ENCODE data around the gene SETD3.

SETD3 gene

DNA sequence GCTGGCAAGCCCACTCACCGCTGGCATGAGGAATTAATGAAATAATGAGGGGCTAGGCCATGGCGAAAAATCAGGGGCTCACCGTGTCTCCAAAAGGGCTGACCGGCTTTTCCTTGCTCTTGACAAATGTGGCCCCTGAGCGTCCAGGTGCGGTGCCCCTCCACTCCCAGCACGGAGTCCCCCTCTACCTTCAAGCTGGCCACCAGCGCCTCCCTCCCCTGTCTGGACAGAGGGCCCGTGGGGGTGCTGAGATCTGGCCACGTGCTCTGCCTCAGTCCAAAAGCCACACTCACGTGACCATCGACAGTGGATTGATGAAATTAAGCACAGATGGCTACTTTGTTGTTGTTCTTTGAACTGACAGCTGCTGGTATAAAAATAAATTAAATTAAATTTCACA lies 129.9 kb downstream of the SETD3 start:
- TF ChIP-seq POLR2AphosphoS5 (IDR thresholded peaks at IDR 0.05; ENCODE audit: low read depth, low read length) (no peak), REST (IDR thresholded peaks at IDR 0.05; ENCODE audit: insufficient read depth in 1 of 2, low read depth in 2 of 2, low read length in 2 of 2) (no peak), TAF1 (IDR thresholded peaks at IDR 0.05; ENCODE audit: borderline replicate concordance, insufficient read depth, low read length) (no peak), FOXP2 (optimal IDR thresholded peaks at IDR 0.05; ENCODE audit: borderline replicate concordance, extremely low read depth, extremely low read length, insufficient read depth) (no peak), SIN3A (IDR thresholded peaks at IDR 0.05; ENCODE audit: borderline replicate concordance, insufficient read depth, low read length) (no peak)

DNA sequence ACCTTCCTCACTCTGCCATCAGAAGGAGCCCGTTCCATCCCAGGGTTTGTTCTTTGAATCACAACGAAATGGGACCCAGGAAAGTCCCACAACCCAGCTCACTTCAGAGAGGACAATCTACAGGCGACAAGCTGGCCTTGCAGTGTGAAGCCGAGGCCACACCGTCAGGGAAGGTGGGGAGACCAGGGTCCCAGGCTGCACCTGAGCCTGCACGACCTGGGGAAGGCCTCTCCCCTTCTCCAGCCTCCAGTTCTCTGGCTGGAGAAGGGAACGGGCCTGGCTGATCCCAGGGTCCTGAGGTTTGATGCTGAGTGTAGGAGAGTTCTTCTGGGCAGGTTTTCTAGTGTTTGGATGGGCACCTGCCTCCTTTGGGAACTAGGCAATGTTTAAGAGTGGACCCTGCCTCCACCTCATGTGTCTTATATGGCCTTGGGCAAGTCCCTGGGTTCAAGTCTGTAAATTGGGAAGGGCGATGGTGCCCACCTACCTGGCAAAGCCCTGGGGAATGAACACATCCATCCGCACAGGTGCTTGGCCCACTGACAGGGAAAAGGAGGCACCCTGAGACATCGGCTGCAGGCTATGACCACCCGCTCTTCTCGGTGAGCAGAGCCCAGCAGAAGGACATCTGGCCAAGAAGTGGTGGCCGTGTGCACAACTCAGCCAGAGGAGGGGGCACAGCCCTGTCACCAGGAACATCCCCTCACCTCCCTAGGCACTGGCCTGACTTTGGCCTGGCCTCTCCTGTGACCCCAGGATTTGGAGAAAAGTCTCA lies 130.8 kb downstream of the SETD3 start:
- no peak for TF ChIP-seq POLR2AphosphoS5 (IDR thresholded peaks at IDR 0.05; ENCODE audit: low read depth, low read length)
- TF ChIP-seq TAF1 (IDR thresholded peaks at IDR 0.05; ENCODE audit: borderline replicate concordance, insufficient read depth, low read length), result no peak
- no peak for TF ChIP-seq REST (IDR thresholded peaks at IDR 0.05; ENCODE audit: insufficient read depth in 1 of 2, low read depth in 2 of 2, low read length in 2 of 2)
- TF ChIP-seq SIN3A (IDR thresholded peaks at IDR 0.05; ENCODE audit: borderline replicate concordance, insufficient read depth, low read length), result no peak
- no peak for TF ChIP-seq FOXP2 (optimal IDR thresholded peaks at IDR 0.05; ENCODE audit: borderline replicate concordance, extremely low read depth, extremely low read length, insufficient read depth)

DNA sequence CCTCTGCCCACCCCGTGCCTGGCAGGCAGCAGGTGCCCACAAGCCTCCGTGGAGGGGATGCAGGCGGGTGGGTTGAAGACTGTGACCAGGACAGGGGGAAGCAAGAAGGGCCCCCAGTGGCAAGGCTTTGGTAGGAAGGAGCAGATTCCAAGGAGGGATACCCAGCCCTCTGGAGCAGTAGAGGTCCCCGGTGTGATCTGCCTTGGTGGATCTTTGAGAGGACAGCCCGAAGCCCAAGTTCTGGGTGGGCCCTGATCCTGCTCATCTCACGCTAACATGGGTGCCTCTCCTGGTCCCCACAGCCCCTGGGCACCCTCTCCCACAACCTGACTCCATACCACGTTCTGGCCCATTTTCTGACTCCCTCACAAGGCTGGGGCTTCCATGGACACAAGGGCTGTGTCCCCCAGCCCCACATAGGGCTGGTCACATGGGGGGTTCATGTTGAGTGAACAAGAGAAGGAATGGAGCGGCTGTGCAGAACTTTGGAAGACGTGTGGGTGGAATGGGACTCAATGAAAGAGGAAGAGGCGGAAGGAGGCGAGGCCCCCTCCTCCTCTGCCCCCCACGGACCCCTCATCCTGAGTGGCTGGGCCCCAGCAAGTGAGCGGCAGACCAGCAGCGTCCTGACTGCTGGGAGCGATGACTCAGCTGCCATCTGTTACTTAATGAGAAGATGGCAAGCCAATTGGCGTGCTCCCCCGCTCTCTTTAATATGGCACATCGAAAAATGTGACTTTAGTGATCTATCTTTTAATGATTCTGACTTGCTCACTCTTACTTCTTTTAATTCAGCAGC lies 131.6 kb downstream of the SETD3 start:
- TF ChIP-seq FOXP2 (optimal IDR thresholded peaks at IDR 0.05; ENCODE audit: borderline replicate concordance, extremely low read depth, extremely low read length, insufficient read depth) (no peak), POLR2AphosphoS5 (IDR thresholded peaks at IDR 0.05; ENCODE audit: low read depth, low read length) (no peak), REST (IDR thresholded peaks at IDR 0.05; ENCODE audit: insufficient read depth in 1 of 2, low read depth in 2 of 2, low read length in 2 of 2) (no peak), SIN3A (IDR thresholded peaks at IDR 0.05; ENCODE audit: borderline replicate concordance, insufficient read depth, low read length) (no peak), TAF1 (IDR thresholded peaks at IDR 0.05; ENCODE audit: borderline replicate concordance, insufficient read depth, low read length) (no peak)

Measured in PFSK-1 (cell line).